Right ventricle myocardium superior (tissue), 1 donor: ENCODE data around the gene CAMTA1. TPM values are rescaled to one million over a fixed set of nuclear protein-coding genes. Genes with fewer than 3 reads are reported as not detected.
"Not testable (repeated sequence)": the region's sequence is repeated elsewhere in the genome, so short reads cannot be mapped to it uniquely, and the experiment has no call there.

Experiments used
- ATAC-seq: fragments of 200-7000 bp; cut with Tn5 transposase; one replicate; pipeline ENCODE4 v1.9.1; 2020; ENCODE audit warnings: mild to moderate bottlenecking; ENCODE audit not compliant: poor library complexity
- DNase-seq: peaks from one replicate; pipeline ENCODE4 v3.0.0-alpha.2; 2020
- intact Hi-C: fragments of 100-400 bp; cut with DNase I; formaldehyde crosslinking; loops from one replicate; pipeline ENCODE4 v1.11.2; 2022
- total RNA-seq: library from RNA; stranded (reverse); fragmentation: NEBNext Ultra II Directional; extraction: Animal tissue kit (Norgen Biotek cat#: 25700); gene quantifications from one replicate; pipeline ENCODE4 v1.2.1, GENCODE V29; 2021
- donor health status: DM: no; HTN: yes; CAD: no; lungs with severe emphysema.

The CAMTA1 gene
- total RNA-seq, 1 donor from 2014 or later, result 153 TPM

GRCh38 chr1:7116001-7116400, 330.7 kb downstream of the CAMTA1 start:
- ATAC-seq, result no peak
- DNase-seq, result no peak
- intact Hi-C loops, result no loop called here

DNA sequence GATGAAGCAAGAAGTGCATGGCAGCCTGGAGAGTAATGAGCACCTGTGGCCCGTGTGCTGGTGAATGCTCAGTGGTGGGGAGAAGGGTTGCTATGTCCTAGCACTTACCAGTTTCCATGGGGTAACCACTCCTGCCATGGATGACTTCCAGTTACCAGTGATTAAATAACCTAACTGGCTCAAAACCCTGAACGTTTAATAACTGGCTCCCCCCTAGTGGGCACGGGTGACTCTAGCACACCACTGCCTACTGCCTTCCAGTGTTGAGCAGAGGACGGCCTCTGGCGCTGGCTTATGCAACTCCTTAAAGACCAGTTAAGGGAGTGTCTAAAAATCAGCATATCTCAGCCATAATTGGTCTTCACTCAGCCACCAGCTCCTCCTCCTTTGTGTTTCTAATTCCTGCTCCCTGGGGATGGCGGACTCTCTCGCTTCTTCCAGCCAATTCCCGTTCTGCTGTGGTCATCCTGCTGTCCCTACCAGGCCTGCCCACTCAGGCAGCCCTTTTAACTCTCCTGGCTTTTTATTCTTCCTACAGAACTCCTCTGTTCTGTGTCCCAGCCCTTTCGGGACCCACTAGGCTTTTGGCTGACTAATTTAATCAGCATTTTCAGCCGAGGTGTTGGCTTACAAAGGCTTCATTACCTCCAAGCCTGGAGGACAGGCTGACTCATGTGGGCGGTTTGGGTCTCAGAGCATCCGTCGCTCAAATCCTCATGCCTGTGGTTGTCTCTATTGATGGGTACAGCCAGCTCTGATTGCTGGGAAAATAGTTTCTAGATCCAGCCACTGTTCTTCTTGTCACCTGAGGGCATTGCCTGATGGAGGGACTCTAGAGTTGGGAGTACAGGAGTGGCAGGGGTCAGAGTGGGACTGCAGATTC, 332.4 kb downstream of the CAMTA1 start:
- no peak for DNase-seq
- intact Hi-C loops, result no loop called here
- peak; percentile 28 for ATAC-seq

GRCh38 chr1:7119156-7119555, 333.9 kb downstream of the CAMTA1 start:
- no peak for DNase-seq
- intact Hi-C loops, result no loop called here
- ATAC-seq, result no peak

DNA sequence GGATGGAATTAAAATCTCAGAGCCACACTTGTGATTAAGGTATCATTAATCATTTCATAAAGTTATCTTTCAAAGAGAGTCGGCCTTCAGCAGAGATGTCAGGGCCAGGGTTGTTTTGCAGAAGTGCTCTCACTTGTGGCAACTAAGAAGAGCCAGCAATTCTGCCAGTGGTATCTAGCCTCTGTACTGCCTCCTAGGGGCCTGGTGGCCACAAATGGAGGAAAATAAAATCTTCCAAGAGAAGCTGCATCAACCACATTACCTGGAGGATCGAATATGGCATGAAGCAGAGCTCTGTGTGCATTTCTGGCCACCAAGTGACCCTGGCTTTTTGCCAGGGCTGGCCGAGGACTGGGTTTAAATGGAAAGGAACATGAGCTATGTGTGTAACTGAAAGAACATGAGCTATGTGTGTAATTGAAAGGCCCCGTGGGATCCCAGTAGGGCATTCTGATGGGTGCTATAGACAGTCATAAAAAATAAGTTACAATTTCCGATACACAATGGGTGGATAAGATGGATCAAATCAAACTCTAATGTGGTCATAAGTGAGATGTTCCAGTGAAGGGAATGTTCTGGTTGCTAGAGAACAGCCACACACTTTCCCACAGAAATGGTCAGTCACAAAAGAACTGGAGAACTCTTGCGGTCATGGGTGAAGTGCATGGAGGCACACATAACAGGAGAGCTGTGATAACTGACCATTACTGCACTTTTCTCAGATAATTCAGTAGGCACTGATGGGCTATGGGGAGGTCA, 335.8 kb downstream of the CAMTA1 start:
- DNase-seq (peak; percentile 50), ATAC-seq (no peak)
- intact Hi-C loops, result no loop called here

DNA sequence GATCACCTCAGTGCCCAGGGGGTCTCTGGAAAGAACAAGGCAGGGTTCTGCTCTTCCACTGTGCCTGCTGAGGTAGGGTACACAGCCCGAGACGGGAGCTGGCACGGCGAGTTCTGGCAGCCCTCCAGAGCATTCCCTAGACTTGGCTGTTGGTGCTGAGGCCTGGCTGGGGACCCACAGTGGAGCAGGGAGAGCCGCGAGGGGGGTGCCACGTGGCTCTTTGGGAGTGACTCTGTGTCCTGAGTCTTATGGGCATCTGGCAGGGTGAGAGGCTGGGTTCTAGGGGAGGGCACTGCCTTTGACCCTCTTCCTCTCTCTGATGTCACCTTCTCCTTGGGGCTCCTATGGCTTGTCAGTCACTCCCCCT, 336.4 kb downstream of the CAMTA1 start:
- DNase-seq (peak; percentile 87), ATAC-seq (peak; percentile 95)
- intact Hi-C loops, result no loop called here

GRCh38 chr1:7127322-7128075, 342.2 kb downstream of the CAMTA1 start:
- ATAC-seq (no peak), DNase-seq (no peak)
- intact Hi-C loops, result no loop called here

DNA sequence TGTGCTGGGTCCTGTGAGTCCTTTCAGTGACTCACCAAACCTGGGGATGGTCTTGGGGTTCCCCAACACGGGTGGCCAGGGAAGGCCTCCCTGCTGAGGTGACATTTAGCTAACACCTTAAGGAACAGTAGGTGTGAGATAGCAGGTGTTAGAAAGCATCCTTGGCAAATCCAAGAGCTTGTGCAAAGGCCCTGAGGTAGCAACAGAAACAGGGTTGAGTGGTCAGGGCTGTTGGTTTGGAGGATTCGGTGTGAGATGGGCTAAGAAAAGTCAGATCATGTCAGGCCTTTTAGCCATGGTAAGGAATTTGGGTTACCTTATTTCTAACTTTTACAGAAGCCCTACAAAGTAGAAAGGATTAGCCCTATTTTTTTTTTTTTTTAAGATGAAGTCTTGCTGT, 343.0 kb downstream of the CAMTA1 start:
- ATAC-seq (no peak), DNase-seq (no peak)
- intact Hi-C loops, result no loop called here

DNA sequence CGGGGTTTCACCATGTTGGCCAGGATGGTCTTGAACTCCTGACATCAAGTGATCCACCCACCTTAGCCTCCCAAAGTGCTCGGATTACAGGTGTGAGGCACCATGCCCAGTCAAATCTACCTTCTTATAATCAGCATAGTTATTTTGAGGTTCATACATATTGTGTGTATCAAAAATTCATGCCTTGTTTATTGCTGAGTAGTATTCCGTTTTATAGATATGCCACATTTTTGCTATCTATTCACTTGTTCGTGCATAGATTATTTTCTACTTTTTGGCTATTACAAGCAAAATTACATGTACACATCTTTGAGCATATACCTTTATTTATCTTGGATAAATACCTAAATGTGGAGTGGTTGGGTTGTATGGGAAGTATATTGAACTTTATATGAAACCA, 344.9 kb downstream of the CAMTA1 start:
- ATAC-seq (no peak), DNase-seq (no peak)
- intact Hi-C loops, result no loop called here

DNA sequence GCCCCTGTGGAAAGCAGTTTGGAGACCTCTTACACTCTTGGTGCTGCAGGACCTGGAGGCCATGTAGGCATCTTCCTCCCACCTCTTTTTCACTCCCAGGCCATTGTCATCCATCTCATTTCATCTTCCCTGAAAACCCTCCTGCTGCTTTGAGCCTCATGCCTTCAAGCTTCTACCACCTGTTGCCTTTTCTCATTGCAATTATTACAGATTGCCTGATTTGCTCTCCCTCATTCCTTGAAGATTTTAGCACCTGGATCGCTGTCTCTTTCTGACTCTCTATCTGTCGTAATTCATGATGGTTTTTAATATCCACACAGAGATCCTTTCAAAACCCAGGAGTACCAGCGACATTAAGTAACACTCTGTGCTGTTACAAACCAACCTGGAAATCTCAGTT, 350.2 kb downstream of the CAMTA1 start:
- no peak for DNase-seq
- intact Hi-C loops, result no loop called here

DNA sequence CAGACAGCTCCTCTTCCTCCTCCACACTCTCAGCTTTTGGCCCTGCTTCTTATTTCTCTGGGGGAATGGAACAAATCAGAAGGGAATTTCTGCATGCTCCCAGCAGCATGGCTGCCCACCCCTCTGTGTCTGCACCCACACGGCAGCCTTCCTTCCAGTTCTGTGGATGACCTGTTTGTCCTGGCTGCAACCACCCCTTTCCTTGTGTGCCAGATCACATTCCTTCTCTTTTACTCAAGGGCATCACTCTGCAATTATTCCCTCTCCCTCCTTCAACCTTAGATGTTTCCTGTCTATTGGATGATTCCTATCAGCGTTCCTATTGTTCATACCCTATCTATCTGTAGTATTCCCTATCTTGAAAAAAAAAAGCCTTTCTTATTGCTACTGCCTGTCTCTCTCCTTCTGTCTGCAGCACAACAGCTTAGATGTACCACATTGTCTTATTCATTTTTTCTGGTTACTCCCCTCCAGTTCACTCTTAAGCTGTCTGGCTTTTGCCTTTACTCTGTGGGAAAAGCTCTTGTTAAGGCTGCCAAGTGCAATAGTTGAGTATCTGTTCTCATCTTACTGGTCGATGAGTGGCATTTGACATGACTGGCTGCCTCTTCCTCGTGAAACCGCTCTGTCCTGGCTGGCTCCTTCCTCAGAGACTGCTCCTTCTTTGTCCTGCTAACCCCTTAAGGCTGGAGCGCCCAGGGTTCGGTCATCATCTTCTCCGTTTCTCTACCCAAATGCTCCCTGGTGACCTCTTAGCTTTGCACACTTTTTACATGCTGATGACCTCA, 351.1 kb downstream of the CAMTA1 start:
- no peak for ATAC-seq
- DNase-seq, result no peak
- intact Hi-C loops, result no loop called here

More for the DNA sequence above, 350.2 kb downstream of the CAMTA1 start:
- no peak for ATAC-seq

GRCh38 chr1:7140251-7140650, 355.0 kb downstream of the CAMTA1 start:
- no peak for DNase-seq
- ATAC-seq, result no peak
- intact Hi-C loops, result no loop called here

- intact Hi-C loops, result no loop called here
- ATAC-seq (no peak), DNase-seq (no peak)
These were observed 360.7 kb downstream of the CAMTA1 start for GRCh38 chr1:7145947-7146346.

GRCh38 chr1:7146710-7147109, 361.5 kb downstream of the CAMTA1 start:
- DNase-seq, result no peak
- no peak for ATAC-seq
- intact Hi-C loops, result no loop called here

DNA sequence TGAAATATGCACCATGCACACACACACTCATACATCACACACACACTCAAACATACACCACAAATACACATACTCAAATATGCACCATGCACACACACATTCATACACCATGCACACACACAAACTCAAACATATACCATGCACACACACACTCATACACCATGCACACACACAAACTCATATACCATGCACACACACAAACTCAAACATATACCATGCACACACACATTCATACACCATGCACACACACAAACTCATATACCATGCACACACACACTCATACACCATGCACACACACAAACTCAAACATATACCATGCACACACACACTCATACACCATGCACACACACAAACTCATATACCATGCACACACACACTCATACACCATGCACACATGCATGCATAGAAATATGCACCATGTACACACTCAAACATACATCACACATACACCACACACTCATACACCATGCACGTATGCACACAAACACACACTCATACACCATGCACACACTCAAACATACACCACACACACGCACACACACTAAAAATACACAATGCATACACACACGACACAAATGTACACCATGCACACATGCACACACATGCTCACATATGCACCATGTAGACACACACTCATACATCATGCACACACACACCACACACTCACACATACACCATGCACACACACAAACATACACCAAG, 362.5 kb downstream of the CAMTA1 start:
- intact Hi-C loops, DNase-seq, ATAC-seq: not testable (repeated sequence)

GRCh38 chr1:7149080-7149838, 364.0 kb downstream of the CAMTA1 start:
- ATAC-seq, result peak; percentile 98
- DNase-seq, result peak; percentile 85
- intact Hi-C loops, result no loop called here

- intact Hi-C loops, result no loop called here
- ATAC-seq (no peak), DNase-seq (no peak)
These were observed 365.5 kb downstream of the CAMTA1 start for GRCh38 chr1:7150724-7151280.

DNA sequence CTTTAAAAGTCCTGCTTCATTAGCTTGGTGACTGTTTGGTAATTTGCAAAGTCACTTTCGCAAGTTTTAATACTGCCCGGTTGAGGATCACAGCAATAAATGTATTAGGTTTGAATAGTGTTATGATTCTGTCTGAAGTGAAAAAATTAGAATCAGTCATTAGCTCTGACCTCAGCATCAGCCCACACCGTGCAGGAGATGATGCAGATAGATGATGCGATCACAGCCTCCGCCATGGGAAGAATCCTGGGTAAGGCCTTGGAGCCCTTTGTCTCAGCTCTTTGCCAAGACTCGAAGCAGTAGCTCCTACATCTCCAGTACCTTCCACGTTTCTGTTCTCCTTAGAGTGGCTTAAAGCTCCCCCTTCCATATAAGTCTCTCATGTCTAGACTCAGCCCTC, 366.7 kb downstream of the CAMTA1 start:
- ATAC-seq (no peak), DNase-seq (no peak)
- intact Hi-C loops, result no loop called here
